Progenitor cell of endocrine pancreas (in vitro differentiated cells): ENCODE measurements around the gene FAM83F. TPM values are rescaled to one million over a fixed set of nuclear protein-coding genes. Genes with fewer than 3 reads are reported as not detected.

Source experiments
- DNase-seq: peaks from one replicate; pipeline ENCODE4 v3.0.0; 2021; ENCODE audit warnings: low spot score; ENCODE audit not compliant: unreplicated experiment
- H3K27ac Mint-ChIP-seq: 2 replicates; pipeline ENCODE4 v1.8.0; 2021; ENCODE audit warnings: mild to moderate bottlenecking, moderate library complexity, mixed read lengths
- H3K27me3 Mint-ChIP-seq: 2 replicates; pipeline ENCODE4 v1.8.0; 2021; ENCODE audit warnings: mixed read lengths
- H3K36me3 Mint-ChIP-seq: 2 replicates; pipeline ENCODE4 v1.8.0; 2022; ENCODE audit warnings: mixed read lengths; ENCODE audit not compliant: insufficient read depth
- H3K4me1 Mint-ChIP-seq: 2 replicates; pipeline ENCODE4 v1.8.0; 2021; ENCODE audit warnings: low read depth, mixed read lengths
- H3K4me3 Mint-ChIP-seq: 2 replicates; pipeline ENCODE4 v1.8.0; 2021; ENCODE audit warnings: low read depth, mild to moderate bottlenecking, moderate library complexity, mixed read lengths
- H3K9me3 Mint-ChIP-seq: 2 replicates; pipeline ENCODE4 v1.8.0; 2021; ENCODE audit warnings: low read depth, mixed read lengths
- CTCF ChIP-seq: fragments of 200-600 bp; sonication (generic); IDR thresholded peaks from one replicate; pipeline ENCODE4 v1.5.0; 2021; ENCODE audit warnings: antibody characterized with exemption, mild to moderate bottlenecking; ENCODE audit not compliant: unreplicated experiment
- total RNA-seq: library from RNA; stranded (reverse); gene quantifications from 2 replicates; pipeline ENCODE4 v1.2.1, GENCODE V29; 2021

Gene FAM83F
- total RNA-seq, 1 donor from 2014 or later = 19.8 TPM

DNA sequence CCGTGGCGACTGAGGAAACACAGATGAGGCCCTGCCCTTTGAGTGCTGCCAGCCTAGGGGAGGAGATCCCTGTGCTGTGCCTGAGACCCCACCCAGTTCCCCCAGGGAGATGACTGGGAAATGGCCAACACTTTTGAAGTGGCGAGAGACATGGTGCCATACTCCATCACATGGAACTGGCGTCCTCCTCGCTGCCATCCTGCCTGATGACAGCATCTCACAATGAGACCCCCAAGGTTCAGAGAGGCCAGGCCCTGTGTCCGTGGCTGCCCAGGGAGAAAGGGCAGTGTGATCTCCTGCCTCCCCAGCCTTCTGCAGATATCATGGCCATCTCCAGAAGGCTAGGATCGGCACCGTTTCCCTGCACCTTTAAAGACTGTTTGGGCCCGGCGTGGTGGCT lies 31.1 kb downstream of the FAM83F start:
- peaks cover 2% of the 10 kb centered on the region for H3K36me3 Mint-ChIP-seq
- no peaks in the 10 kb centered on the region for H3K4me1 Mint-ChIP-seq
- no peak overlapping the region for H3K27ac Mint-ChIP-seq
- no peak for TF ChIP-seq CTCF
- H3K4me3 Mint-ChIP-seq = no peak overlapping the region
- no peaks in the 10 kb centered on the region for H3K9me3 Mint-ChIP-seq
- no peak for DNase-seq
- no peaks in the 10 kb centered on the region for H3K27me3 Mint-ChIP-seq

DNA sequence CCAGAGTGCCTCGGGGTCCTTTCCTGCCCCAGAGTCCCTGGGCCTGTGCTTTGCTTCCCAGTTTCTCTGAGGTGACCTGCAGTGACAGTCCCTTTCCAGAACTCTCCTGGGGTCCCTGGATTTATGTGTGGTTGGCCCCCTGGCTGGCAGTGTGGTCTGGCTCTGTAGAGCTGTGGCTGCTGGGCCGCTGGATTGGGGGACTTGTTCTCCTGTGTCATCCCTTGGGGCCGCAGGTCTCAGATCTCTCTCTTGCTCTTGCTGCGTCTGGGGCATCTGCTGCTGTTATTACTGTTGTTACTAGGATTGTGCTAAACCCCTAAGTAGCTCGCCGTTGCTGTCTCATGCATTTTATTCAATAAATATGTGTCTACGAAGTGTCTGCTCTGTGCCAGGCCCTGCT lies 31.9 kb downstream of the FAM83F start:
- TF ChIP-seq CTCF = no peak
- Mint-ChIP-seq H3K36me3 (peaks cover 2% of the 10 kb centered on the region), H3K27me3 (no peaks in the 10 kb centered on the region)

GRCh38 chr22:40027191-40028097 lies 32.7 kb downstream of the FAM83F start:
- peaks cover 2% of the 10 kb centered on the region for H3K36me3 Mint-ChIP-seq
- H3K27me3 Mint-ChIP-seq = no peaks in the 10 kb centered on the region
- no peak for DNase-seq
- no peak overlapping the region for H3K27ac Mint-ChIP-seq
- no peak for TF ChIP-seq CTCF
- no peaks in the 10 kb centered on the region for H3K4me1 Mint-ChIP-seq
- no peaks in the 10 kb centered on the region for H3K9me3 Mint-ChIP-seq
- no peak overlapping the region for H3K4me3 Mint-ChIP-seq

More for the DNA sequence above, 31.9 kb downstream of the FAM83F start:
- DNase-seq = no peak
- Mint-ChIP-seq H3K4me1 (no peaks in the 10 kb centered on the region), H3K4me3 (no peak overlapping the region), H3K9me3 (no peaks in the 10 kb centered on the region), H3K27ac (no peak overlapping the region)

- peaks cover 2% of the 10 kb centered on the region for H3K36me3 Mint-ChIP-seq
- H3K4me3 Mint-ChIP-seq = no peak overlapping the region
- H3K27me3 Mint-ChIP-seq = no peaks in the 10 kb centered on the region
- no peak for TF ChIP-seq CTCF
- H3K4me1 Mint-ChIP-seq = no peaks in the 10 kb centered on the region
- no peak for DNase-seq
- H3K27ac Mint-ChIP-seq = no peak overlapping the region
- no peaks in the 10 kb centered on the region for H3K9me3 Mint-ChIP-seq
Measured at GRCh38 chr22:40028098-40028425, 33.3 kb downstream of the FAM83F start.

- no peak for DNase-seq
- Mint-ChIP-seq H3K4me1 (no peaks in the 10 kb centered on the region), H3K4me3 (no peak overlapping the region), H3K27ac (no peak overlapping the region), H3K27me3 (no peaks in the 10 kb centered on the region), H3K9me3 (no peaks in the 10 kb centered on the region), H3K36me3 (no peaks in the 10 kb centered on the region)
- TF ChIP-seq CTCF = no peak
Measured at GRCh38 chr22:40029189-40029890, 34.6 kb downstream of the FAM83F start.
